ENCODE data around the gene THUMPD2.

- TF ChIP-seq, protein P1, sequence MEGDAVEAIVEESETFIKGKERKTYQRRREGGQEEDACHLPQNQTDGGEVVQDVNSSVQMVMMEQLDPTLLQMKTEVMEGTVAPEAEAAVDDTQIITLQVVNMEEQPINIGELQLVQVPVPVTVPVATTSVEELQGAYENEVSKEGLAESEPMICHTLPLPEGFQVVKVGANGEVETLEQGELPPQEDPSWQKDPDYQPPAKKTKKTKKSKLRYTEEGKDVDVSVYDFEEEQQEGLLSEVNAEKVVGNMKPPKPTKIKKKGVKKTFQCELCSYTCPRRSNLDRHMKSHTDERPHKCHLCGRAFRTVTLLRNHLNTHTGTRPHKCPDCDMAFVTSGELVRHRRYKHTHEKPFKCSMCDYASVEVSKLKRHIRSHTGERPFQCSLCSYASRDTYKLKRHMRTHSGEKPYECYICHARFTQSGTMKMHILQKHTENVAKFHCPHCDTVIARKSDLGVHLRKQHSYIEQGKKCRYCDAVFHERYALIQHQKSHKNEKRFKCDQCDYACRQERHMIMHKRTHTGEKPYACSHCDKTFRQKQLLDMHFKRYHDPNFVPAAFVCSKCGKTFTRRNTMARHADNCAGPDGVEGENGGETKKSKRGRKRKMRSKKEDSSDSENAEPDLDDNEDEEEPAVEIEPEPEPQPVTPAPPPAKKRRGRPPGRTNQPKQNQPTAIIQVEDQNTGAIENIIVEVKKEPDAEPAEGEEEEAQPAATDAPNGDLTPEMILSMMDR (conservative IDR thresholded peaks at IDR 0.05; ENCODE audit: low read length) = no peak
- TF ChIP-seq EZH2phosphoT487 (IDR thresholded peaks at IDR 0.05; ENCODE audit: borderline replicate concordance) = no peak
Measured at GRCh38 chr2:39803839-39804238, 24.8 kb upstream of the THUMPD2 start.
